ENCODE measurements around the gene FUT6. TPM values are rescaled to one million over a fixed set of nuclear protein-coding genes. Genes with fewer than 3 reads are reported as not detected.
A peak's percentile ranks its signal among the peaks of the same experiment; 100 is the strongest.

Gene FUT6
- polyA plus RNA-seq, 4 donors: 7.2 to 16.0 (median 10.8) TPM

GRCh38 chr19:5806905-5807304 is 32.6 kb downstream of the FUT6 start:
- DNase-seq (ENCODE audit: low read depth in 4 of 4, low spot score in 2 of 4): no peak

GRCh38 chr19:5806133-5806489 is 33.4 kb downstream of the FUT6 start:
- DNase-seq (ENCODE audit: low read depth in 4 of 4, low spot score in 2 of 4): no peak

GRCh38 chr19:5805462-5806132 is 33.9 kb downstream of the FUT6 start:
- DNase-seq (ENCODE audit: low read depth in 4 of 4, low spot score in 2 of 4): peak in 1 of 4 donors; percentile 81

GRCh38 chr19:5804516-5805461 is 34.7 kb downstream of the FUT6 start, which contains the start of gene NRTN:
Gene NRTN, plus strand, starts transcription at chr19:5805067. Its CDS starts 19,099 bp downstream, at chr19:5824166.
- no peak for DNase-seq (ENCODE audit: low read depth in 4 of 4, low spot score in 2 of 4)

- peak in 3 of 4 donors; percentile 80 to 87 (median 83) for DNase-seq (ENCODE audit: low read depth in 4 of 4, low spot score in 2 of 4)
Measured at GRCh38 chr19:5803752-5804515, 35.6 kb downstream of the FUT6 start.

GRCh38 chr19:5803441-5803751 is 36.1 kb downstream of the FUT6 start:
- no peak for DNase-seq (ENCODE audit: low read depth in 4 of 4, low spot score in 2 of 4)

- DNase-seq (ENCODE audit: low read depth in 4 of 4, low spot score in 2 of 4): peak in 1 of 4 donors; percentile 55
Measured at GRCh38 chr19:5801796-5802619, 37.5 kb downstream of the FUT6 start.

- DNase-seq (ENCODE audit: low read depth in 4 of 4, low spot score in 2 of 4): no peak
Measured at GRCh38 chr19:5800361-5801270, 38.9 kb downstream of the FUT6 start.

GRCh38 chr19:5799247-5800241 is 40.0 kb downstream of the FUT6 start:
- DNase-seq (ENCODE audit: low read depth in 4 of 4, low spot score in 2 of 4): no peak

- no peak for DNase-seq (ENCODE audit: low read depth in 4 of 4, low spot score in 2 of 4)
Measured at GRCh38 chr19:5798244-5798643, 41.3 kb downstream of the FUT6 start.

- DNase-seq (ENCODE audit: low read depth in 4 of 4, low spot score in 2 of 4): no peak
Measured at GRCh38 chr19:5795382-5795919, 44.1 kb downstream of the FUT6 start.

GRCh38 chr19:5793188-5793587 is 46.3 kb downstream of the FUT6 start:
- no peak for DNase-seq (ENCODE audit: low read depth in 4 of 4, low spot score in 2 of 4)

GRCh38 chr19:5792224-5792623 is 47.3 kb downstream of the FUT6 start:
- no peak for DNase-seq (ENCODE audit: low read depth in 4 of 4, low spot score in 2 of 4)

- DNase-seq (ENCODE audit: low read depth in 4 of 4, low spot score in 2 of 4): peak; percentile 87 to 94 (median 92)
Measured at GRCh38 chr19:5790559-5791520, 48.7 kb downstream of the FUT6 start, which contains the start of gene DUS3L. Gene DUS3L, minus strand, starts transcription at chr19:5791163. Its CDS starts 22 bp downstream, at chr19:5791141.

GRCh38 chr19:5789886-5790558 is 49.5 kb downstream of the FUT6 start:
- DNase-seq (ENCODE audit: low read depth in 4 of 4, low spot score in 2 of 4): no peak

- no peak for DNase-seq (ENCODE audit: low read depth in 4 of 4, low spot score in 2 of 4)
Measured at GRCh38 chr19:5789351-5789761, 50.1 kb downstream of the FUT6 start.
